Hepatocyte (in vitro differentiated cells): ENCODE results near the gene SLITRK1. TPM values are rescaled to one million over a fixed set of nuclear protein-coding genes. Genes with fewer than 3 reads are reported as not detected.

Experiments
- DNase-seq: peaks from one replicate; pipeline ENCODE4 v3.0.0-alpha.2; 2016; ENCODE audit warnings: low spot score
- H2AFZ ChIP-seq: fragments of 200-600 bp; sonication (generic); 2 replicates; pipeline ENCODE4 v1.6.0; 2016; ENCODE audit warnings: antibody characterized with exemption, mild to moderate bottlenecking
- H3K27ac ChIP-seq: fragments of 200-600 bp; sonication (generic); 2 replicates; pipeline ENCODE4 v1.5.1; 2016; ENCODE audit warnings: mild to moderate bottlenecking
- H3K27me3 ChIP-seq: fragments of 200-600 bp; sonication (generic); 2 replicates; pipeline ENCODE4 v1.6.1; 2016
- H3K36me3 ChIP-seq: fragments of 200-600 bp; sonication (generic); replicated peaks from 2 replicates; pipeline ENCODE4 v1.5.1; 2016; ENCODE audit warnings: low read depth; ENCODE audit not compliant: insufficient read depth
- H3K4me1 ChIP-seq: fragments of 200-600 bp; sonication (generic); 2 replicates; pipeline ENCODE4 v1.5.1; 2016; ENCODE audit warnings: mild to moderate bottlenecking, moderate library complexity; ENCODE audit not compliant: insufficient read depth
- H3K4me2 ChIP-seq: fragments of 200-600 bp; sonication (generic); 2 replicates; pipeline ENCODE4 v1.6.0; 2016
- H3K4me3 ChIP-seq: fragments of 200-600 bp; sonication (generic); 2 replicates; pipeline ENCODE4 v1.5.1; 2016; ENCODE audit warnings: mild to moderate bottlenecking
- H3K79me2 ChIP-seq: fragments of 200-600 bp; sonication (generic); 2 replicates; pipeline ENCODE4 v1.6.0; 2017; ENCODE audit warnings: mild to moderate bottlenecking
- H3K9me2 ChIP-seq: fragments of 200-600 bp; sonication (generic); replicated peaks from 2 replicates; pipeline ENCODE4 v1.6.0; 2017; ENCODE audit warnings: mild to moderate bottlenecking; ENCODE audit not compliant: insufficient read depth
- H3K9me3 ChIP-seq: fragments of 200-600 bp; sonication (generic); 2 replicates; pipeline ENCODE4 v1.5.1; 2016; ENCODE audit warnings: low read depth, mild to moderate bottlenecking
- H4K20me1 ChIP-seq: fragments of 200-600 bp; sonication (generic); 2 replicates; pipeline ENCODE4 v1.6.0; 2016; ENCODE audit warnings: mild to moderate bottlenecking; ENCODE audit not compliant: insufficient read depth, poor library complexity, severe bottlenecking
- EZH2 ChIP-seq: fragments of 200-600 bp; sonication (generic); IDR thresholded peaks from 2 replicates; pipeline ENCODE4 v1.6.1; 2016; ENCODE audit warnings: antibody characterized with exemption, mild to moderate bottlenecking, borderline replicate concordance
- EZH2phosphoT487 ChIP-seq: fragments of 200-600 bp; sonication (generic); IDR thresholded peaks from one replicate; pipeline ENCODE4 v1.6.1; 2018; ENCODE audit warnings: antibody characterized with exemption, mild to moderate bottlenecking, low read depth, moderate library complexity; ENCODE audit not compliant: unreplicated experiment, severe bottlenecking
- WGBS: methylation state at CpG from one replicate; pipeline ENCODE4 v1.1.6; 2016; ENCODE audit warnings: low lambda C conversion rate; ENCODE audit errors: missing lambda C conversion rate; 5-methylcytosine and 5-hydroxymethylcytosine counted together
- polyA plus RNA-seq: library from polyadenylated mRNA; unstranded; fragments of >200 nt; fragmentation: Nextera tagmentation; extraction: Ambion mirVana; gene quantifications from 2 replicates; pipeline ENCODE4 v1.2.1, GENCODE V29; 2016
- total RNA-seq: library from RNA; depleted of rRNA; stranded (reverse); fragments of >200 nt; gene quantifications from 2 replicates; pipeline ENCODE4 v1.2.3, GENCODE V29; 2014
- TF ChIP-seq, protein P1 (sequence below): fragments of 200-600 bp; sonication (generic); IDR thresholded peaks from 2 replicates; pipeline ENCODE4 v1.5.1; 2016; ENCODE audit warnings: antibody characterized with exemption, mild to moderate bottlenecking; ENCODE audit not compliant: poor library complexity

The SLITRK1 gene
- total and polyA plus RNA-seq, 2 experiments from 2014 or later, result not detected

DNA sequence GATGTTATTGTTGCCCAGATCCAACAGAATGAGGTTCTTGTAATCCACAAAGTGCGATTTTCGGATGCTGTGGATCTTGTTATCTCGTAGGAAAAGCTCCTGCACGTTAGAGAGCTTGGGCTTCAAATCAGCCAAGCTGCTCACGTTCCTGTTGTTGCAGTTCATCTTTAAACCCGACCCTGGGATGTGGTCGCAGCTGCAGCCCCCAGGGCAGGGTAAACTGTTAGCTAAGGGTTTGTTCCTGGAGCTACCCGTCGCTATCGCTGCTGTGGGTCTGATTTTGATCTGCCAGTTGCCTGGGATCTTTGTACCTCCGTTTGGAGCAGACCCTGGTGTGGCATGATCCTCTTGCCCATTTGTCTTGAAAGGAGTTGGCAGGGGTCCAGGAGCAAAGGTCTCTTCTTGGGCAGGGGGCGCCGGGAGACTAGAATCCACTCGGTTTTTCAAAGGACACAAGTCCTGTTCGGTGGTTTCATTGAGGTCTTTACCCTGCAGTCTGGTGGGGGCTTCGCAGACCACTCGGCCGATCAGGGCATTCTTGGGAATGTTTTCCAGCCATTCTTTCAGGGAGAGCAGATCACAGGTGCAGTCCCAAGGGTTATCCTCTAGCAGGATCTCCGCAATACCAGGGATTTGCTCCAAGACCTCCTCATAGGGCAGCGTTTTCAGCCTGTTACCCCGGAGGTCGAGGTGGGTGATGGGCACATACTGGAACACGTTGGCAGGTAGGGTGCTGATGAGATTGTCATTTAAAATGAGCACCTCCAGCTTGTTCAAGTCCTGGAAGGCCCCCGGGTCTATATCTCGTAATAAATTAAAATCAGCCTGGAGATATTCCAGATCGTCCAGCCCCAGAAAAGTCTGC lies 1.8 kb downstream of the SLITRK1 start:
- H3K4me3 ChIP-seq, result no peak overlapping the region
- 25% methylated on average over 26 of the region's 26 CpGs for WGBS
- no peaks in the 10 kb centered on the region for H3K9me2 ChIP-seq
- no peaks in the 10 kb centered on the region for H3K9me3 ChIP-seq
- H3K27ac ChIP-seq, result no peak overlapping the region
- TF ChIP-seq, protein P1, sequence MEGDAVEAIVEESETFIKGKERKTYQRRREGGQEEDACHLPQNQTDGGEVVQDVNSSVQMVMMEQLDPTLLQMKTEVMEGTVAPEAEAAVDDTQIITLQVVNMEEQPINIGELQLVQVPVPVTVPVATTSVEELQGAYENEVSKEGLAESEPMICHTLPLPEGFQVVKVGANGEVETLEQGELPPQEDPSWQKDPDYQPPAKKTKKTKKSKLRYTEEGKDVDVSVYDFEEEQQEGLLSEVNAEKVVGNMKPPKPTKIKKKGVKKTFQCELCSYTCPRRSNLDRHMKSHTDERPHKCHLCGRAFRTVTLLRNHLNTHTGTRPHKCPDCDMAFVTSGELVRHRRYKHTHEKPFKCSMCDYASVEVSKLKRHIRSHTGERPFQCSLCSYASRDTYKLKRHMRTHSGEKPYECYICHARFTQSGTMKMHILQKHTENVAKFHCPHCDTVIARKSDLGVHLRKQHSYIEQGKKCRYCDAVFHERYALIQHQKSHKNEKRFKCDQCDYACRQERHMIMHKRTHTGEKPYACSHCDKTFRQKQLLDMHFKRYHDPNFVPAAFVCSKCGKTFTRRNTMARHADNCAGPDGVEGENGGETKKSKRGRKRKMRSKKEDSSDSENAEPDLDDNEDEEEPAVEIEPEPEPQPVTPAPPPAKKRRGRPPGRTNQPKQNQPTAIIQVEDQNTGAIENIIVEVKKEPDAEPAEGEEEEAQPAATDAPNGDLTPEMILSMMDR, result no peak
- TF ChIP-seq EZH2phosphoT487, result no peak
- no peak for TF ChIP-seq EZH2
- H3K4me2 ChIP-seq, result peak overlapping the region; percentile 72
- H3K79me2 ChIP-seq, result no peaks in the 10 kb centered on the region
- no peak overlapping the region for H2AFZ ChIP-seq
- no peaks in the 10 kb centered on the region for H3K36me3 ChIP-seq
- H4K20me1 ChIP-seq, result no peaks in the 10 kb centered on the region
- no peak for DNase-seq
- peaks cover 84% of the 10 kb centered on the region for H3K27me3 ChIP-seq
- H3K4me1 ChIP-seq, result peaks cover 6% of the 10 kb centered on the region

DNA sequence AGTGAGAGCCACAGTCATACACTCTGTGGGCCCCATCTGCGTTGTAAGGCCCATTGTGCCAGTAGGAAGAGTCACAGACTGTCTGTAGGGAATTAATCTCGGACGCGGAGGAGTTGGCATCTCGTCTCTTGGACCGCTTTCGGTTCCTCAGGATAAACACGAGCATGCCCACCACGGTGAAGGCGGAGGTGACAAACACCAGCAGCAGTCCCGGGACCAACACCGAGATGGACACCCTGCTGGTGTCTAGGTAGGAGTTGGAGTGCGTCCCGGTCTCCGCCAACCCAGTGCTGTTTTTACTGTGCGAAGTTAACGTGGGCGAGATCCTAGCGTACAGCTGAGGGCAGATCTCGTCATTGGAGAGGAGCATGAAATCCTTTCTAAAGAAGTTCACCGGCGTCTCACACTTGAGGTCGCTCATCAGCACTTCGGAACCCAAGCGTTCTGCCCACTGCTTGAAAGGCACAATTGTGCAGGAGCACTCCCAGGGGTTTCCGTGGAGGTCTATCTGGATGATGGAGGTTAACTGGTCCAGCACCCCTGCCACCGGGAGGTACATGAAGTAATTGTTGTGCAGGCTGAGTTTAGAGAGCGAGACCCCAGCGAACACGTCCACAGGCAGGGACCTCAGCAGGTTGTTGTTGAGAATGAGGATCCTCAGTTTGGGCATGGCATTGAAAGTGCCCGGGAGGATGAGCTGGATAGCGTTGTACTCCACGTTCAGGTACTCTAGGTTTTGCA lies 2.7 kb downstream of the SLITRK1 start:
- no peak overlapping the region for H3K4me3 ChIP-seq
- H3K4me2 ChIP-seq, result peak overlapping the region; percentile 71
- peaks cover 6% of the 10 kb centered on the region for H3K4me1 ChIP-seq
- H3K9me3 ChIP-seq, result no peaks in the 10 kb centered on the region
- H3K79me2 ChIP-seq, result no peaks in the 10 kb centered on the region
- peak; percentile 5 for DNase-seq
- no peaks in the 10 kb centered on the region for H3K9me2 ChIP-seq
- TF ChIP-seq EZH2phosphoT487 (no peak), EZH2 (no peak)
- TF ChIP-seq, protein P1, result no peak
- peaks cover 84% of the 10 kb centered on the region for H3K27me3 ChIP-seq
- H3K27ac ChIP-seq, result no peak overlapping the region
- WGBS, result 13% methylated on average over 33 of the region's 33 CpGs
- H3K36me3 ChIP-seq, result no peaks in the 10 kb centered on the region
- H2AFZ ChIP-seq, result no peak overlapping the region
- no peaks in the 10 kb centered on the region for H4K20me1 ChIP-seq

DNA sequence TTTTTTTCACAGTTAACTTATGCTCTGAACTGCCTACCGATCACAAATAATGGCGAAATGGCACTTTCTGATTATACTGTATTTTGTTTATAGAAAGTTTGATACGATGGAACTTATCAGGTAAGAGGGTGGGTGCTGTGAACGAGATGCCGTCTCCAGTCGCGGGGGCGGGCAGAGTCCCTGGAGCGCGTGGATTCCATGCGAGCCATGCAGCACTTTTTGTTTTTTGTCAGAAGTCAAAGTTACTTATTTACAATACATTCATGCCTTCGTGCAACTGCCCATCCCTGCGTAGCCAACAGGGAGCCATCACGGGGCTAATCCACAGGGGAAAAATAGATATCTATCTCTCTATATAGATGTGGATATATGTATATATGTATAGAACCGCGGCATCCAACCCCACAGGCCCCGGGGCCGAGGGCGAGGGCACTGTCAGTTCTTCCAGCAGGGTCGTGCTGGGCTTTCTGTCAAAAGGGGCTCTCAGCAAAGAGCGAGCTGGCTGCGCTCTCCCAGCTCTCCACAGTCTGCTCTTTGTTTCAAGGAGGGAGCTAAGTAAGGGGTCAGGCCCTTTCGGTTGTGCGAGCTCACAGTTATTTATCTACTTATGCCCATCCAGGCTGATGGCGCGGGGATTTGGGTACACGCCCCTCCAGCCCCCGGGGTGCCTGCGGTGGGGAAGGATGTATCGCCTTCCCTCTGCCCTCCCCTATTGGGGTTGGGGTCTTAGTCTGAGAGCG lies 3.4 kb downstream of the SLITRK1 start:
- DNase-seq, result no peak
- Histone ChIP-seq H3K9me2 (no peaks in the 10 kb centered on the region), H3K27ac (no peak overlapping the region), H4K20me1 (no peaks in the 10 kb centered on the region), H3K4me2 (peak overlapping the region; percentile 71), H3K27me3 (peaks cover 76% of the 10 kb centered on the region), H3K79me2 (no peaks in the 10 kb centered on the region), H3K4me3 (no peak overlapping the region), H3K9me3 (no peaks in the 10 kb centered on the region), H3K4me1 (peaks cover 6% of the 10 kb centered on the region), H2AFZ (no peak overlapping the region), H3K36me3 (no peaks in the 10 kb centered on the region)
- peak; percentile 42 for TF ChIP-seq EZH2
- no peak for TF ChIP-seq EZH2phosphoT487
- WGBS, result 17% methylated on average over 31 of the region's 31 CpGs
